Bronchial epithelial cell (primary cell): ENCODE results near the gene RAMACL. TPM values are rescaled to one million over a fixed set of nuclear protein-coding genes. Genes with fewer than 3 reads are reported as not detected.

Experiments
- DNase-seq: peaks from one replicate; pipeline ENCODE4 v3.0.0-alpha.2; 2010; ENCODE audit warnings: low read depth
- FAIRE-seq: peaks from 2 replicates; lab custom pipeline; 2011; peaks lifted over from hg19 to GRCh38; lab: Jason Lieb, UNC
- H3K27me3 ChIP-seq: 2 replicates; pipeline ENCODE4 v1.5.1; 2011; ENCODE audit warnings: low read length; ENCODE audit not compliant: control insufficient read depth, insufficient read depth
- H3K36me3 ChIP-seq: 2 replicates; pipeline ENCODE4 v1.5.1; 2011; ENCODE audit warnings: low read length; ENCODE audit not compliant: control insufficient read depth, insufficient read depth
- H3K4me3 ChIP-seq: 2 replicates; pipeline ENCODE4 v1.5.1; 2011; ENCODE audit warnings: mild to moderate bottlenecking, low read depth, low read length, control low read depth
- total RNA-seq: library from RNA; depleted of rRNA; stranded (reverse); fragments of >200 nt; gene quantifications from 2 replicates; pipeline ENCODE4 v1.2.1, GENCODE V29; 2014
- TF ChIP-seq, protein P1 (sequence below): IDR thresholded peaks from 2 replicates; pipeline ENCODE4 v1.5.1; 2011; ENCODE audit warnings: mild to moderate bottlenecking, moderate library complexity, low read length, control low read depth, inconsistent platforms; ENCODE audit not compliant: insufficient read depth, severe bottlenecking

RAMACL gene
- total RNA-seq, 1 donor from 2014 or later = 1.6 TPM

DNA sequence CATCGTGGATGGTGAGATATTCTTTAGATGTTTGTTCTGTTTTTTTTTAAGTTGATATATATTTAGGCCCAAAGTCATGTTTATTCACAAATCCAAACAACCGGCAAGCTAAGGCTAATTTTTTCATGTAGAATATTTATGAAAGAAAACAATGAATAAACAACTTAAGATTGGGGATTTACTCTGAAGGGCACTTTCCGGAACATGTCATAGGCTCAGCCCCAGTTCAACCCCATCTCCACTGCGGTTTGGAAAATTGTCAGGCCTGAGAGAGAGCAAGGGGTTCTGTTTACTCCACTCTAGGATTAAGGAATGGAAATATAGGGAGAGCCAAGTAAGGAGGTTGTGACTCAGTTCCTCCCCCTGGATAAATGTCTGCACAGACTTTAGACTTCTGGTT is 22.3 kb upstream of the RAMACL start:
- no peak overlapping the region for H3K4me3 ChIP-seq
- DNase-seq (no peak), FAIRE-seq (no peak)
- no peaks in the 10 kb centered on the region for H3K27me3 ChIP-seq
- TF ChIP-seq, protein P1, sequence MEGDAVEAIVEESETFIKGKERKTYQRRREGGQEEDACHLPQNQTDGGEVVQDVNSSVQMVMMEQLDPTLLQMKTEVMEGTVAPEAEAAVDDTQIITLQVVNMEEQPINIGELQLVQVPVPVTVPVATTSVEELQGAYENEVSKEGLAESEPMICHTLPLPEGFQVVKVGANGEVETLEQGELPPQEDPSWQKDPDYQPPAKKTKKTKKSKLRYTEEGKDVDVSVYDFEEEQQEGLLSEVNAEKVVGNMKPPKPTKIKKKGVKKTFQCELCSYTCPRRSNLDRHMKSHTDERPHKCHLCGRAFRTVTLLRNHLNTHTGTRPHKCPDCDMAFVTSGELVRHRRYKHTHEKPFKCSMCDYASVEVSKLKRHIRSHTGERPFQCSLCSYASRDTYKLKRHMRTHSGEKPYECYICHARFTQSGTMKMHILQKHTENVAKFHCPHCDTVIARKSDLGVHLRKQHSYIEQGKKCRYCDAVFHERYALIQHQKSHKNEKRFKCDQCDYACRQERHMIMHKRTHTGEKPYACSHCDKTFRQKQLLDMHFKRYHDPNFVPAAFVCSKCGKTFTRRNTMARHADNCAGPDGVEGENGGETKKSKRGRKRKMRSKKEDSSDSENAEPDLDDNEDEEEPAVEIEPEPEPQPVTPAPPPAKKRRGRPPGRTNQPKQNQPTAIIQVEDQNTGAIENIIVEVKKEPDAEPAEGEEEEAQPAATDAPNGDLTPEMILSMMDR = no peak
- H3K36me3 ChIP-seq = no peaks in the 10 kb centered on the region

GRCh38 chr6:166605752-166606151 is 19.3 kb upstream of the RAMACL start:
- TF ChIP-seq, protein P1 = no peak
- Histone ChIP-seq H3K36me3 (no peaks in the 10 kb centered on the region), H3K27me3 (no peaks in the 10 kb centered on the region), H3K4me3 (no peak overlapping the region)
- no peak for DNase-seq
- FAIRE-seq = no peak

- no peaks in the 10 kb centered on the region for H3K36me3 ChIP-seq
- no peaks in the 10 kb centered on the region for H3K27me3 ChIP-seq
- TF ChIP-seq, protein P1 = no peak
- no peak overlapping the region for H3K4me3 ChIP-seq
- DNase-seq (no peak), FAIRE-seq (no peak)
Measured at GRCh38 chr6:166604911-166605310, 18.4 kb upstream of the RAMACL start.

DNA sequence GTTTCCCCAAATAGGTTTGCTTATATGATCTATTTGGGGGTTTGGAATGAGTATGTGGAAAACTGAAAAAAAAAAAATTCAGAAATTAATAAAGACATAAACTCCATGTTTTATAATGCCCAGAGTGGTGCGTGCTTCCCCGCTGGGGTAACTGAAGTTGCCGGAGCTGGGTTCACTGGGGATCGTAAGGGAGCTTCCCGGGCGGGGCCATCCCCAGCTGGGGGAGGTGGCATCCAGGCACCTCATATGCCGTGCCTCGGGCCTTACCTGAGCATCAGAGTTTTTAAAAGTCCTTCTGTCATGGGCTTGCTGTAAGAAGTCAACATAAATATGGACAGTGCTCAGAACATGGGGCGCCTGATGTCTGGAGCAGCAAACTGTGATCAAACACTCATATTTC is 17.9 kb upstream of the RAMACL start:
- FAIRE-seq = no peak
- Histone ChIP-seq H3K36me3 (no peaks in the 10 kb centered on the region), H3K27me3 (no peaks in the 10 kb centered on the region), H3K4me3 (no peak overlapping the region)
- TF ChIP-seq, protein P1 = no peak
- DNase-seq = no peak

DNA sequence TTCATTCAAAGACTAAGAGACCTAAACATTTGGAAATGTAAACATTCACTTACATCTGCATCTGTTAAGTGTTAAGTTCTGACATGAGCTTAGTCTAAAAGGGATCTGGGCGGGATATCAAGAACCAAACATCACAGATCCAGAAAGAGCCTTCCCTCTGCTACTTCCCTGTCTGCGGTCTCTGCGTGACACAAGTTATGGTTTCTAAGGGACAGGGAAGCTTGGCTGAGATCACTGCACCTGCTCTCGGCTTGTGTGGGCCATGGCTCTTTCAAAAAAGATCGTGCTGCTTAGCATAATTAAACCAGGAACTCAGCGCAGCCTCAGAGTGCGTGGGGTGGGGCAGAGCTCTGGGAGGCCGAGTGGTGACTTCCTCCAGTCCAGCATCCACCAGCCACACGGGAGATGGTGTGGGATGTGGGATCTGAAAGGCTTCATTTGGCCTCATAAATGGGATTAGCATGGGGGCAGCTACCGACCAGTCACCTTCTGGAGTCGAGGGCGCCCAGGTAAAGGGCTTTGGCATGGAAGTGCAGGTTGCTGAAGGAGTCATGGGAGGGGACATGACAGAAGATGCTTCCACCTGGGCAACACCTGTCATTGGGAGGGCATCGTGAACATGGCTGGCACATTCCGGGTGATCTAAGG is 16.7 kb upstream of the RAMACL start:
- H3K27me3 ChIP-seq = no peaks in the 10 kb centered on the region
- DNase-seq (no peak), FAIRE-seq (no peak)
- TF ChIP-seq, protein P1 = no peak
- H3K36me3 ChIP-seq = no peaks in the 10 kb centered on the region
- no peak overlapping the region for H3K4me3 ChIP-seq

- no peak for DNase-seq
- Histone ChIP-seq H3K4me3 (no peak overlapping the region), H3K36me3 (peaks cover 1% of the 10 kb centered on the region), H3K27me3 (no peaks in the 10 kb centered on the region)
- no peak for FAIRE-seq
- TF ChIP-seq, protein P1 = no peak
Measured at GRCh38 chr6:166601956-166602355, 15.5 kb upstream of the RAMACL start.
